Muscle layer of colon (tissue), 2 donors: ENCODE data around the gene RPL41.
A peak's percentile ranks its signal among the peaks of the same experiment; 100 is the strongest.
"Not testable (repeated sequence)": the region's sequence is repeated elsewhere in the genome, so short reads cannot be mapped to it uniquely, and the experiment has no call there.

Experiments used
- H3K27ac ChIP-seq: one replicate; pipeline ENCODE4 v1.7.0; 2013; ENCODE audit warnings: low read depth, mild to moderate bottlenecking, low read length, moderate library complexity
- H3K27me3 ChIP-seq, 2 donors: one replicate each; pipeline ENCODE4 v1.7.0; 2013; ENCODE audit warnings: low read length in 2 of 2, mild to moderate bottlenecking in 2 of 2; ENCODE audit not compliant: insufficient read depth in 2 of 2, control insufficient read depth in 1 of 2
- H3K36me3 ChIP-seq: one replicate; pipeline ENCODE4 v1.7.0; 2013; ENCODE audit warnings: mild to moderate bottlenecking, low read length; ENCODE audit not compliant: insufficient read depth
- H3K4me1 ChIP-seq: one replicate; pipeline ENCODE4 v1.7.0; 2013; ENCODE audit warnings: mild to moderate bottlenecking, low read length; ENCODE audit not compliant: insufficient read depth
- H3K4me3 ChIP-seq, 2 donors: one replicate each; pipeline ENCODE4 v1.7.0; 2013; ENCODE audit warnings: low read length in 2 of 2, low read depth in 1 of 2, mild to moderate bottlenecking in 1 of 2, moderate library complexity in 1 of 2
- H3K9ac ChIP-seq: one replicate; pipeline ENCODE4 v1.7.0; 2013; ENCODE audit warnings: low read length
- H3K9me3 ChIP-seq: one replicate; pipeline ENCODE4 v1.7.0; 2013; ENCODE audit warnings: mild to moderate bottlenecking, low read length
- donor health status: abdominal sarcoma.
- donor health status: Adenocarcinoma of cecum.

RPL41 gene

DNA sequence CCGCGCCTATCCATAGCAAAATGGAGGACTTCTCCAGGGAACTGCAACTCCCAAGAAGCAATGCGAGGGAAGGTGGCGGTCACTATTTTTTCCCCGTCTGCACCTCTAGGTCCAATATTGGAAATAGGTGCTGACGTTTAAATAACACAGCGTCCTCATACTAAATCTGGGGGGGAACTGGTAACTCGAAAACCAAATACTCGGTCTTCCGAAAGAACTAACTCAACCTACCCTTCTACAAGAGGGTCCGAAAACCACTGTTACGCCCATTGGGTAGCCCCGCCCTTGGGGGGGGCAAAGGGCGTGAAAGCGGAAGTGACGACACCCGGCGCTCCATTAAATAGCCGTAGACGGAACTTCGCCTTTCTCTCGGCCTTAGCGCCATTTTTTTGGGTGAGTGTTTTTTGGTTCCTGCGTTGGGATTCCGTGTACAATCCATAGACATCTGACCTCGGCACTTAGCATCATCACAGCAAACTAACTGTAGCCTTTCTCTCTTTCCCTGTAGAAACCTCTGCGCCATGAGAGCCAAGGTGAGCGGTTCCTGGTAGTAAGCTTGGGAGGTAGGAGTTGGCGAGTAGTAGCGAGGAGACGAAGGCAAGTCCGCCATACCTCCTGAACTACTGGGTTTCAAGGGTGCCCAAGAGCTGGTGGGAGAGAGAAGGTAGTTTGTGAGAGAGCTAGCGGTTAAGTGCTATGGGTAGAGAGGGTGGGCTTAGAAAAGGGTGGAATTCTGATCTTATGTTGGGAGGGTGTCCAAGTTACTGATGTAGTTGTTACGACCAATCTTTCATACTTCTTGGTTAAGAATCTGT lies at the start of gene RPL41:
Gene RPL41 (plus strand): TSS at position 367 of the 815 bp plus-strand sequence.
- H3K9ac ChIP-seq: peak within 1 kb of the TSS; percentile 99

DNA sequence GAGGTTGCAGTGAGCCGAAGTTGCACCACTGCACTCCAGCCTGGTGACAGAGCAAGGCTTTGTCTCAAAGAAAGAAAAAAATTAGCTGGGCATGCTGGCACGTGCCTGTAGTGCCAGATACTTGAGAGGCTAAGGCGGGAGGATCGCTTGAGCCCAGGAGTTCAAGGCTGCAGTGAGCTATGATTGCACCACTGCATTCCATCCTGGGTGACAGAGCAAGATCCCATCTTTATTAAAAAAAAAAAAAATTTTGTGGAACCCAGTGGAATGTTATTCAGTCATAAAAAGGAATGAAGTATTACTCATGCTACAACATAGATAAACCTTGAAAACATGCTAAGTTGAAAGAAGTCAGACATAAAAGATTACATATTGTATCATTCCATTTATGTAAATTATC lies 44.8 kb upstream of the RPL41 start:
- H3K4me1 ChIP-seq: no peaks in the 10 kb centered on the region
- no peaks in the 10 kb centered on the region for H3K36me3 ChIP-seq
- no peak overlapping the region for H3K27ac ChIP-seq
- no peak overlapping the region for H3K9ac ChIP-seq
- no peak overlapping the region for H3K4me3 ChIP-seq
- H3K9me3 ChIP-seq: no peaks in the 10 kb centered on the region
- H3K27me3 ChIP-seq: no peaks in the 10 kb centered on the region

More for the DNA sequence above, at the start of gene RPL41:
- H3K4me3 ChIP-seq: peak within 1 kb of the TSS; percentile 43 to 96
- no peaks in the 10 kb centered on the region for H3K27me3 ChIP-seq
- H3K27ac ChIP-seq: peak within 1 kb of the TSS; percentile 94
- H3K4me1 ChIP-seq: peaks cover 20% of the 10 kb centered on the region
- no peaks in the 10 kb centered on the region for H3K9me3 ChIP-seq
- peaks cover 48% of the 10 kb centered on the region for H3K36me3 ChIP-seq

DNA sequence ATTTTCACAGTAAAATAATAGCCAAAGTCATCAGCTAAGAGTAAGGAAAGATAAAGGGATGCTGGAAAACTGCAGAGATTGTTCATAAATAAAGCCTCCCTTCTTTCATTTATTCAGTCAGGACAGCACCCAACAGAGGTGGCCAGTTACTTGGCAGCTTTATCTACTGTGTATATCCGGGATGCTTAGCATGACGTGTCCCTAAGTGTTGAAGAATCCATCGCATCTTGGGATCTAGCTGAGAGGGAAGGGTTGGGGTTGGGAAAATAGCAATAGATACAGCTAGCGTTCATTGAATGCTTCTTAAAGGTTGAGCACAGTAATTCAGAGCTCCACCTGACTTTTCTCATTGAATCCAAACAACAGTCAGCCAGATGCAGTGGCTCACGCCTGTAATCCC lies 42.0 kb upstream of the RPL41 start:
- no peak overlapping the region for H3K4me3 ChIP-seq
- no peak overlapping the region for H3K9ac ChIP-seq
- no peak overlapping the region for H3K27ac ChIP-seq
- peaks cover 2% of the 10 kb centered on the region for H3K4me1 ChIP-seq
- H3K9me3 ChIP-seq: no peaks in the 10 kb centered on the region
- H3K27me3 ChIP-seq: no peaks in the 10 kb centered on the region
- H3K36me3 ChIP-seq: no peaks in the 10 kb centered on the region

DNA sequence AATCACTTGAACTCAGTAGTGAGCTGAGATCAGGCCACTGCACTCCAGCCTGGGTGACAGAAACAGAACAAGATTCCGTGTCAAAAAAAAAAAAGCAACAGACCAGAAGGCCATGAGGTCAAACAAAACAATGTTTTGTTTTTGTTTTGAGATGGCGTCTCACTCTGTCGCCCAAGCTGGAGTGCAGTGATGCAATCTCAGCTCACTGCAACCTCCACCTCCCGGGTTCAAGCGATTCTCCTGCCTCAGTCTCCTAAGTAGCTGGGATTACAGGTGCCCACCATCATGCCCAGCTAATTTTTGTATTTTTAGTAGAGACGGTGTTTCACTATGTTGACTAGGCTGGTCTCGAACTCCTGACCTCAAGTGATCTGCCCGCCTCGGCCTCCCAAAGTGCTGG lies 38.5 kb upstream of the RPL41 start:
- H3K9ac ChIP-seq, H3K27ac ChIP-seq, H3K4me1 ChIP-seq, H3K9me3 ChIP-seq, H3K36me3 ChIP-seq, H3K4me3 ChIP-seq: not testable (repeated sequence)
- peaks cover 0 to 12% of the 10 kb centered on the region in 2 donors for H3K27me3 ChIP-seq

DNA sequence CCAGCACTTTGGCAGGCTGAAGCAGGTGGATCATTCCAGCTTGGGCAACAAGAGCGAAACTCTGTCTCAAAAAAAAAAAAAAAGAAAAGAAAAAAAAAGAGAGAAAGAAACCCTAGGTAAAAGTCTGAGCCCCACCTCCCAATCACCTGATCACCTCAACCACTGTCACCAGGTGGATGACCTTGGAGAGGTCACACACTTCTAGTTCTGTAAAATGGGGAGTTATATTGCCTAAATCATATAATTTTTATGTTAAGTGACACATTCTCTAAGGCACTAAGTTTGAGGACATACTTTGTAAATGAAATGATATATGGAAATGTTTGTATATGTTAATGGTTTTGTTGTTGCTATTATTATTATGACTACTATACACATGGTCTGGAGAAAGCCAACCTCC lies 38.0 kb upstream of the RPL41 start:
- H3K9me3 ChIP-seq: no peaks in the 10 kb centered on the region
- H3K36me3 ChIP-seq: no peaks in the 10 kb centered on the region
- peaks cover 9% of the 10 kb centered on the region for H3K4me1 ChIP-seq
- H3K27me3 ChIP-seq: peaks cover 0 to 12% of the 10 kb centered on the region in 2 donors
- H3K9ac ChIP-seq: no peak overlapping the region
- no peak overlapping the region for H3K4me3 ChIP-seq
- H3K27ac ChIP-seq: no peak overlapping the region

DNA sequence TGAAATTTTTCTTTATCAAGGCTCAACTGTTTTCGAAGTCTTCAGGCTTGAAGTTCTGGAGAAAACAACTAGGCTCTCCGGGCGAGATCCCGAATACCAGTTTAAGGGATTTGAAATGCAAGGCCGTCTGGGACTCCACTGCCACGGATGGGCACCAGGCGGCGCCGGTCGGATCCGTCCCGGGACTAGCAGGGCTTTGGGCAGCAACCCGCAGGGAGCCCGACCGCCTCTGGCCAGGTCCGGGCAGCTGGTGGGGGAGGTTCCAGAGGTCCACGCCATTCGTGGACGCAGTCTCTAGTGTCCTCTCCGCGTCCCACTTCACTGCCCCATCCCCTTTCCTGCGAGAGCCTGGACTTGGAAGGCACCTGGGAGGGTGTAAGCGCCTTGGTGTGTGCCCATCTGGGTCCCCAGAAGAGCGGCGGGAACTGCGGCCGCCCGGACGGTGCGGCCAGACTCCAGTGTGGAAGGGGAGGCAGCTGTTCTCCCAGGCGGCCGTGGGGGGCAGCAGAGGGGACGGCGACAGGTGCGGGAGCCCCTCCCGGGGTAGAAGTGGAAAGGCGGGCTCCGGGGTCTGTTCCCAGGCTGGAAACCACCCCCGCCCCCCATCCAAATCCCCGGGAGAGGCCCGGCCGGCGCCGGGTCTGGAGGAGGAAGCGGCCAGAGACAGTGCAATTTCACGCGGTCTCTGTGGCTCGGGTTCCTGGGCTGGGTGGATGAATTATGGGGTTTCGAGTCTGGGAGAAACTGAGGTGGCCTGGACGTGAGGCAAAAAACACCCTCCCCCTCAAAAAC lies 37.3 kb upstream of the RPL41 start:
- H3K27me3 ChIP-seq: peaks cover 0 to 12% of the 10 kb centered on the region in 2 donors
- no peak overlapping the region for H3K27ac ChIP-seq
- no peak overlapping the region for H3K9ac ChIP-seq
- peaks cover 9% of the 10 kb centered on the region for H3K4me1 ChIP-seq
- H3K4me3 ChIP-seq: peak overlapping the region; percentile 55 to 59
- H3K9me3 ChIP-seq: no peaks in the 10 kb centered on the region
- H3K36me3 ChIP-seq: no peaks in the 10 kb centered on the region

DNA sequence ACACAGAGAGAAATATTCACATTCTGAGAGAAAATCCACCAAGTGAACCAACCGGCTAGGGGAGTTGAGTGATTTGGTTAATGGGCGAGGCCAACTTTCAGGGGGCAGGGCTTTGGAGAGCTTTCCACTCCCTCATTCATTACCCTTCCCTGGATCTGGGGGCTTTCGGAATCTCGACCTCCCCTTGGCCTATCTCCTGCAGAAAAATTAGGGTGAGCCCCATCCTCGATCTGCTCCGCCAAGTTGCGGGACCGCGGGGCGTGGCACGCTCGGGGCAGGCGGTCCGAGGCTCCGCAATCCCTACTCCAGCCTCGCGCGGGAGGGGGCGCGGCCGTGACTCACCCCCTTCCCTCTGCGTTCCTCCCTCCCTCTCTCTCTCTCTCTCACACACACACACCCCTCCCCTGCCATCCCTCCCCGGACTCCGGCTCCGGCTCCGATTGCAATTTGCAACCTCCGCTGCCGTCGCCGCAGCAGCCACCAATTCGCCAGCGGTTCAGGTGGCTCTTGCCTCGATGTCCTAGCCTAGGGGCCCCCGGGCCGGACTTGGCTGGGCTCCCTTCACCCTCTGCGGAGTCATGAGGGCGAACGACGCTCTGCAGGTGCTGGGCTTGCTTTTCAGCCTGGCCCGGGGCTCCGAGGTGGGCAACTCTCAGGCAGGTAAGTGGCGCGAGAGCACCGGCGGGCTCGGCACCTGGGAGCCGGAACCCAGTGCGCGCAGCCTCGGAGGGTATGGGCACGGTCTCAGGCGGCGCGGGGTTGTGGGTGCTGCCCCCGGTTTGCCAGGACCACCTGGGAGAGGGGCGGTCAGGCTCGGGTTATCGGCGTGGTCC lies 36.5 kb upstream of the RPL41 start, which contains the start of gene ERBB3:
Gene ERBB3 (plus strand): TSS at position 443 of the 833 bp plus-strand sequence. CDS start 136 bp downstream, at position 579.
- Histone ChIP-seq H3K4me1 (peaks cover 9% of the 10 kb centered on the region), H3K27me3 (peaks cover 0 to 12% of the 10 kb centered on the region in 2 donors), H3K36me3 (no peaks in the 10 kb centered on the region), H3K4me3 (peak within 1 kb of the TSS; percentile 55 to 59), H3K27ac (no peak within 1 kb of the TSS), H3K9ac (no peak within 1 kb of the TSS), H3K9me3 (no peaks in the 10 kb centered on the region)

DNA sequence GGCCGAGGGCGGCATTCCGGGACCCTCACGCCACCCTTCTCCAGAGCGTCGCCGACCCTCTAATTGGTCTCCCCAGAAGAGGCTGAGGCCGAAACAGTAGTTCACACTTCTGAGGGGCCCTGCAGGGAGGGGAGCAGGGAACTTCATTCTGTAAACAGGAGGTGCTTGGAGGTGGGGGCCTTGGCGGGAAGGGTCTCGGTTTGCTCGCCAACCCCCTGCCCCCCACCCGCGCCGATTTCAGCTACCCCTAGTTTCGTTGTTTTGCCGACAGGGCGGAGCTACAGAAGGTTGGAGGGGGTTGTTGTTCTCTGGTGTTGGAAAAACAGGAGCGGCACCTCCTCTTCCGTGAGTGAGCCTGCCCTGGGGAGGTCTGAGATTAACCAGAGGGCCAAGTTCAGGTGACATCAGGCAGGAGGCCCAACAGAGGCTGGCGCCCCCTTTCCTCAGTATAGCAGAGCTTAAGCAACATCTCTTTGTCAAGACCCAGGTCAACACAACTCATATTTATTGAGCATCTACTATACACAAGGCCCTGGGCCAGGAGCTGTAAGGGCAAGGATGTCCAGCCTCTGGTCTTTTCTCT lies 35.8 kb upstream of the RPL41 start:
- no peak overlapping the region for H3K27ac ChIP-seq
- H3K27me3 ChIP-seq: peaks cover 0 to 12% of the 10 kb centered on the region in 2 donors
- H3K9ac ChIP-seq: no peak overlapping the region
- peak overlapping the region; percentile 55 to 59 for H3K4me3 ChIP-seq
- peaks cover 9% of the 10 kb centered on the region for H3K4me1 ChIP-seq
- H3K9me3 ChIP-seq: no peaks in the 10 kb centered on the region
- no peaks in the 10 kb centered on the region for H3K36me3 ChIP-seq

DNA sequence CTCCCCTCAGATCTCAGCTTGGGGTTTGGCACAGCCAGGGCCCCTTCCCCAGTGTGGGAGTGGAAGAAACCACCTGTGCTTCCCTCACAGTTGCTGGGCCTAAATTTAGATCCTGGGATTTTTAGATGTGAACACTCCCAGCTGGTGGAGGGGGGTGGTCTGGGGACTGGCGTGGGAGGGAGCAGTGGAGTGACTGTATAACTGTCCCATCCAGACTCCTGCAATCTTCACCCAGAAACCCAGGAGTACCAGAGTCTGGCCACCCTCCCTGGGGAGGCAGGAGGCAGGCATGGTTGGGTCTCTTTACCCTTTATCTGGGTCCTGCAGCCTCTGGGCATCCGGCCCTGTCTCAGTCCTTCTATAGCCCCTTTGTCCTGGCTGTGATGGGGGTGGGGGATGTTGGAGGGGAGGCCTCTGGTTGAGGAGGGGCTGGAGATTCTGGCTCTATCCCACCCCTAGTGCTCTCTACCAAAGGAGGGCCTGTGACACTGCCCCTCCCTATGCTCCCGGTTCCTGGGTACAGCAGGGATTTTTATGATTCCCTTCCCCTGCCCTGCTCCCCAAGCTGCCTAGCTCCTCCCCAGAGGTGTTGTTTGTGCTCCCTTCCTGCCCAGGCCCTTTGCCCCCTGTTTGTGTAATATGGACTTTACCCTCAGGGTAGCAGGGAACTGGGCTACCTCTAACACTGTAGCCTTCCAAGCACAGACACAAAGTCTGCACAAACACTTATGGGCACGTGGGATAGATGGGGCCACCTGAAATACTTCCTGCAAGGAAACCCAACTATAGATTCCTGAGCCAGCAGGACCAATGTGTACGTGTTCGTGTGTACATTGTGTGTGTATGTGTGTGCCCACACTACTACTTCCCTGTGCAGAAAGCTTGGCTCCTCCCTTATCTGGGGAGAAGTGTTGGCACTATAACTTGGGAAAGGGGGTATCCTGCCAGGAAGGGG lies 34.8 kb upstream of the RPL41 start:
- H3K27ac ChIP-seq: no peak overlapping the region
- H3K9ac ChIP-seq: no peak overlapping the region
- no peak overlapping the region for H3K4me3 ChIP-seq
- H3K4me1 ChIP-seq: peaks cover 9% of the 10 kb centered on the region
- no peaks in the 10 kb centered on the region for H3K36me3 ChIP-seq
- H3K27me3 ChIP-seq: peaks cover 0 to 12% of the 10 kb centered on the region in 2 donors
- H3K9me3 ChIP-seq: no peaks in the 10 kb centered on the region

DNA sequence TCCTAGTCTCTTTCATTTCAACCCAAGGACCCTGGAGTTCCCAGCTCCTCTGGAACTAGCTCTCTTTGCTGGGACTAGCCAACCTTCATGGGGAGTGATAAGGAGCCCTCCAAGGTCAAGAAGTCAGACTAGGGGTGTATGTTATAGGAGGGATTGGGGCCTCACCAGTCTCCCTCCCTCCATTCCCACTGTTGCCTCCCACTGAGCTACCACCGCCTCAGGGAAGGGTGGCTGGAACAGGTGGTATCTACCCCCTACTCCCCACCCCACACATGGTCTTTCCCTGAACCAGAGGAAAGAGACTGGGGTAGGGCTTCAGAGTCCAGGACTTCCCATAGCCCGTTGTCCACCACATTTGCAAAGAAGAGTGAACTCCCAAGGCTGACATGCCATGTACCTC lies 34.1 kb upstream of the RPL41 start:
- Histone ChIP-seq H3K4me3 (no peak overlapping the region), H3K9me3 (no peaks in the 10 kb centered on the region), H3K4me1 (peaks cover 9% of the 10 kb centered on the region), H3K27ac (no peak overlapping the region), H3K27me3 (peaks cover 0 to 12% of the 10 kb centered on the region in 2 donors), H3K36me3 (no peaks in the 10 kb centered on the region), H3K9ac (no peak overlapping the region)
